GM23338 (cell line): ENCODE results near the gene CST11. TPM values are rescaled to one million over a fixed set of nuclear protein-coding genes. Genes with fewer than 3 reads are reported as not detected.

Experiments
- ATAC-seq: fragments of 200-7000 bp; cut with Tn5 transposase; 3 replicates; pipeline ENCODE4 v1.9.1; 2020
- DNase-seq: peaks from one replicate; pipeline ENCODE4 v3.0.0-alpha.2; 2015; ENCODE audit warnings: low spot score
- H2AFZ ChIP-seq: fragments of 200-600 bp; sonication (generic); 2 replicates; pipeline ENCODE4 v1.8.0; 2016; ENCODE audit warnings: antibody characterized with exemption, mild to moderate bottlenecking, moderate library complexity
- H3F3A ChIP-seq: fragments of 200-600 bp; sonication (generic); replicated peaks from 2 replicates; pipeline ENCODE4 v1.8.0; 2017; ENCODE audit warnings: antibody characterized with exemption, mixed run types, low read depth
- H3K27ac ChIP-seq: fragments of 200-600 bp; sonication (generic); 2 replicates; pipeline ENCODE4 v1.6.1; 2016; ENCODE audit warnings: low read depth
- H3K27me3 ChIP-seq: fragments of 200-600 bp; sonication (generic); 2 replicates; pipeline ENCODE4 v1.8.0; 2016; ENCODE audit warnings: mild to moderate bottlenecking, mixed run types, moderate library complexity; ENCODE audit not compliant: insufficient read depth
- H3K36me3 ChIP-seq: fragments of 200-600 bp; sonication (generic); 2 replicates; pipeline ENCODE4 v1.8.0; 2016; ENCODE audit warnings: mild to moderate bottlenecking; ENCODE audit not compliant: insufficient read depth
- H3K4me1 ChIP-seq: fragments of 200-600 bp; sonication (generic); 2 replicates; pipeline ENCODE4 v1.8.0; 2016; ENCODE audit warnings: mild to moderate bottlenecking, moderate library complexity; ENCODE audit not compliant: insufficient read depth
- H3K4me2 ChIP-seq: fragments of 200-600 bp; sonication (generic); 2 replicates; pipeline ENCODE4 v1.7.1; 2017; ENCODE audit warnings: mixed run types
- H3K4me3 ChIP-seq: fragments of 200-600 bp; sonication (generic); 2 replicates; pipeline ENCODE4 v1.6.1; 2016; ENCODE audit warnings: mixed run types
- H3K79me2 ChIP-seq: fragments of 200-600 bp; sonication (generic); replicated peaks from 2 replicates; pipeline ENCODE4 v1.8.0; 2017; ENCODE audit warnings: mild to moderate bottlenecking; ENCODE audit not compliant: insufficient read depth
- H3K9me2 ChIP-seq: fragments of 200-600 bp; sonication (generic); 2 replicates; pipeline ENCODE4 v1.8.0; 2017; ENCODE audit not compliant: insufficient read depth
- H4K20me1 ChIP-seq: fragments of 200-600 bp; sonication (generic); replicated peaks from 2 replicates; pipeline ENCODE4 v1.8.0; 2017; ENCODE audit warnings: mild to moderate bottlenecking; ENCODE audit not compliant: insufficient read depth
- H3K27ac Mint-ChIP-seq: 2 replicates; pipeline ENCODE4 v1.8.0; 2020; ENCODE audit warnings: inconsistent platforms, mild to moderate bottlenecking, moderate library complexity, mixed read lengths
- H3K27me3 Mint-ChIP-seq: 3 replicates; pipeline ENCODE4 v1.8.0; 2022; ENCODE audit warnings: low read depth, mild to moderate bottlenecking, moderate library complexity, mixed read lengths, inconsistent platforms; ENCODE audit not compliant: insufficient read depth, poor library complexity
- H3K36me3 Mint-ChIP-seq: 3 replicates; pipeline ENCODE4 v1.8.0; 2021; ENCODE audit warnings: low read depth, mild to moderate bottlenecking, inconsistent platforms, moderate library complexity, mixed read lengths
- H3K4me1 Mint-ChIP-seq: 3 replicates; pipeline ENCODE4 v1.8.0; 2020; ENCODE audit warnings: mild to moderate bottlenecking, inconsistent platforms, mixed read lengths
- H3K4me3 Mint-ChIP-seq: 3 replicates; pipeline ENCODE4 v1.8.0; 2021; ENCODE audit warnings: moderate library complexity, mild to moderate bottlenecking, inconsistent platforms, mixed read lengths
- H3K9me3 Mint-ChIP-seq: 3 replicates; pipeline ENCODE4 v1.8.0; 2020; ENCODE audit warnings: moderate library complexity, mild to moderate bottlenecking, inconsistent platforms, mixed read lengths
- CREB1 ChIP-seq: fragments of 250-450 bp; sonication (Bioruptor Pico); IDR thresholded peaks from 2 replicates; pipeline ENCODE4 v1.5.0; 2020; ENCODE audit warnings: low read depth, mild to moderate bottlenecking, moderate library complexity
- EZH2 ChIP-seq: fragments of 200-600 bp; sonication (generic); IDR thresholded peaks from one replicate; pipeline ENCODE4 v1.8.0; 2017; ENCODE audit warnings: antibody characterized with exemption, mild to moderate bottlenecking, low read depth; ENCODE audit not compliant: unreplicated experiment
- EZH2phosphoT487 ChIP-seq: fragments of 200-600 bp; sonication (generic); IDR thresholded peaks from one replicate; pipeline ENCODE4 v1.8.1; 2018; ENCODE audit warnings: antibody characterized with exemption; ENCODE audit not compliant: unreplicated experiment
- JUNB ChIP-seq: IDR thresholded peaks from one replicate; pipeline ENCODE4 v1.6.1; 2016; ENCODE audit warnings: antibody characterized with exemption; ENCODE audit not compliant: unreplicated experiment
- NANOG ChIP-seq: IDR thresholded peaks from 2 replicates; pipeline ENCODE4 v1.6.1; 2016; ENCODE audit warnings: antibody characterized with exemption, borderline replicate concordance
- POLR2AphosphoS5 ChIP-seq: IDR thresholded peaks from 2 replicates; pipeline ENCODE4 v1.6.1; 2016; ENCODE audit warnings: antibody characterized with exemption, low read depth
- STAT1 ChIP-seq: IDR thresholded peaks from one replicate; pipeline ENCODE4 v1.6.1; 2016; ENCODE audit warnings: antibody characterized with exemption; ENCODE audit not compliant: unreplicated experiment
- ZNF114 ChIP-seq: fragments of 250-450 bp; sonication (Bioruptor Pico); IDR thresholded peaks from 2 replicates; pipeline ENCODE4 v1.5.0; 2020; ENCODE audit warnings: mild to moderate bottlenecking, moderate library complexity
- polyA plus RNA-seq: library from polyadenylated mRNA; unstranded; fragments of >200 nt; fragmentation: Nextera tagmentation; extraction: Ambion mirVana; gene quantifications from 2 replicates; pipeline ENCODE4 v1.2.1, GENCODE V29; 2016
- total RNA-seq: library from RNA; depleted of rRNA; stranded (reverse); fragments of >200 nt; shearing (Covaris generic); gene quantifications from 2 replicates; pipeline ENCODE4 v1.2.3, GENCODE V29; 2014
- TF ChIP-seq, protein P1 (sequence below): IDR thresholded peaks from one replicate; pipeline ENCODE4 v1.6.1; 2018; ENCODE audit warnings: antibody characterized with exemption; ENCODE audit not compliant: unreplicated experiment
- TF ChIP-seq, protein P2 (sequence below), 2 experiments: fragments of 200-600 bp in 1 of 2; sonication (generic) in 1 of 2; conservative IDR thresholded peaks; 2 replicates each; pipeline versions ENCODE4 v1.5.1 to v1.6.1; 2016 to 2017; ENCODE audit warnings: antibody characterized with exemption in 2 of 2, low read depth in 2 of 2, mild to moderate bottlenecking in 2 of 2, moderate library complexity in 1 of 2
- TF ChIP-seq, protein P3 (sequence below): IDR thresholded peaks from 2 replicates; pipeline ENCODE4 v1.6.1; 2016; ENCODE audit warnings: antibody characterized with exemption

CST11 gene
- total and polyA plus RNA-seq, 2 experiments from 2014 or later, result not detected

- TF ChIP-seq, protein P1, sequence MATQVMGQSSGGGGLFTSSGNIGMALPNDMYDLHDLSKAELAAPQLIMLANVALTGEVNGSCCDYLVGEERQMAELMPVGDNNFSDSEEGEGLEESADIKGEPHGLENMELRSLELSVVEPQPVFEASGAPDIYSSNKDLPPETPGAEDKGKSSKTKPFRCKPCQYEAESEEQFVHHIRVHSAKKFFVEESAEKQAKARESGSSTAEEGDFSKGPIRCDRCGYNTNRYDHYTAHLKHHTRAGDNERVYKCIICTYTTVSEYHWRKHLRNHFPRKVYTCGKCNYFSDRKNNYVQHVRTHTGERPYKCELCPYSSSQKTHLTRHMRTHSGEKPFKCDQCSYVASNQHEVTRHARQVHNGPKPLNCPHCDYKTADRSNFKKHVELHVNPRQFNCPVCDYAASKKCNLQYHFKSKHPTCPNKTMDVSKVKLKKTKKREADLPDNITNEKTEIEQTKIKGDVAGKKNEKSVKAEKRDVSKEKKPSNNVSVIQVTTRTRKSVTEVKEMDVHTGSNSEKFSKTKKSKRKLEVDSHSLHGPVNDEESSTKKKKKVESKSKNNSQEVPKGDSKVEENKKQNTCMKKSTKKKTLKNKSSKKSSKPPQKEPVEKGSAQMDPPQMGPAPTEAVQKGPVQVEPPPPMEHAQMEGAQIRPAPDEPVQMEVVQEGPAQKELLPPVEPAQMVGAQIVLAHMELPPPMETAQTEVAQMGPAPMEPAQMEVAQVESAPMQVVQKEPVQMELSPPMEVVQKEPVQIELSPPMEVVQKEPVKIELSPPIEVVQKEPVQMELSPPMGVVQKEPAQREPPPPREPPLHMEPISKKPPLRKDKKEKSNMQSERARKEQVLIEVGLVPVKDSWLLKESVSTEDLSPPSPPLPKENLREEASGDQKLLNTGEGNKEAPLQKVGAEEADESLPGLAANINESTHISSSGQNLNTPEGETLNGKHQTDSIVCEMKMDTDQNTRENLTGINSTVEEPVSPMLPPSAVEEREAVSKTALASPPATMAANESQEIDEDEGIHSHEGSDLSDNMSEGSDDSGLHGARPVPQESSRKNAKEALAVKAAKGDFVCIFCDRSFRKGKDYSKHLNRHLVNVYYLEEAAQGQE, result no peak
- TF ChIP-seq ZNF114 (CRISPR knock-in tag) (no peak), POLR2AphosphoS5 (no peak), NANOG (no peak), EZH2phosphoT487 (no peak), JUNB (no peak), EZH2 (no peak), CREB1 (no peak), STAT1 (no peak)
Observed at GRCh38 chr20:23414526-23415188, 38.0 kb downstream of the CST11 start (continued).

DNA sequence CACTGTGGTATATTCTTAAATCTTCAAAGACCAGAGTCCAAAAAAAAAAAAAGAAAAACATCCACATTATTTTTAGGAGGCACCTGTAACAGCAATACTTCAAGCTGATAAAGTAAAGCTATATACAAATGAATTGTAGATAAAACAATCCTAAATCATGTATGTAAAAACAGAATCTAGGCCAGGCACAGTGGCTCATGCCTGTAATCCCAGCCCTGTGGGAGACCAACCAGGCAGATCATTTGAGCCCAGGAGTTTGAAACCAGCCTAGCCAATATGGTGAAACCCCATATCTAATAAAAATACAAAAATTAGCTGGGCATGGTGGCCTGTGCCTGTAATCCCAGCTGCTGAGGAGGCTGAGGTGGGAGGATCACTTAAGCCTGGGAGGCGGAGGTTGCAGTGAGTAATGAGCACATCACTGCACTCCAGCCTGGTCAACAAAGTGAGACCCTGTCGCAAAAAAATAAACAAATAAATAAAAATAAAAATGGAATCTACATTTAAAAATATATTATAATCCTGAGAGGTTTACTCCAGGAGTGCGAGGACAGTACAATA is 38.7 kb downstream of the CST11 start:
- Histone ChIP-seq H2AFZ (no peak overlapping the region), H3K79me2 (peaks cover 100% of the 10 kb centered on the region), H3K9me2 (no peaks in the 10 kb centered on the region), H3K4me2 (no peak overlapping the region), H4K20me1 (peaks cover 53% of the 10 kb centered on the region), H3K4me3 (no peak overlapping the region), H3K4me1 (peaks cover 17% of the 10 kb centered on the region), H3K36me3 (no peaks in the 10 kb centered on the region), H3K27ac (no peak overlapping the region), H3F3A (no peaks in the 10 kb centered on the region), H3K27me3 (no peaks in the 10 kb centered on the region)
- H3K4me3 Mint-ChIP-seq, result no peak overlapping the region
- no peaks in the 10 kb centered on the region for H3K36me3 Mint-ChIP-seq
- peaks cover 15% of the 10 kb centered on the region; the same call in 2 of the 3 replicates for H3K4me1 Mint-ChIP-seq
- no peak for TF ChIP-seq EZH2
- TF ChIP-seq CREB1, result no peak
- TF ChIP-seq POLR2AphosphoS5, result no peak
- TF ChIP-seq ZNF114 (CRISPR knock-in tag), result no peak
- TF ChIP-seq, protein P2, sequence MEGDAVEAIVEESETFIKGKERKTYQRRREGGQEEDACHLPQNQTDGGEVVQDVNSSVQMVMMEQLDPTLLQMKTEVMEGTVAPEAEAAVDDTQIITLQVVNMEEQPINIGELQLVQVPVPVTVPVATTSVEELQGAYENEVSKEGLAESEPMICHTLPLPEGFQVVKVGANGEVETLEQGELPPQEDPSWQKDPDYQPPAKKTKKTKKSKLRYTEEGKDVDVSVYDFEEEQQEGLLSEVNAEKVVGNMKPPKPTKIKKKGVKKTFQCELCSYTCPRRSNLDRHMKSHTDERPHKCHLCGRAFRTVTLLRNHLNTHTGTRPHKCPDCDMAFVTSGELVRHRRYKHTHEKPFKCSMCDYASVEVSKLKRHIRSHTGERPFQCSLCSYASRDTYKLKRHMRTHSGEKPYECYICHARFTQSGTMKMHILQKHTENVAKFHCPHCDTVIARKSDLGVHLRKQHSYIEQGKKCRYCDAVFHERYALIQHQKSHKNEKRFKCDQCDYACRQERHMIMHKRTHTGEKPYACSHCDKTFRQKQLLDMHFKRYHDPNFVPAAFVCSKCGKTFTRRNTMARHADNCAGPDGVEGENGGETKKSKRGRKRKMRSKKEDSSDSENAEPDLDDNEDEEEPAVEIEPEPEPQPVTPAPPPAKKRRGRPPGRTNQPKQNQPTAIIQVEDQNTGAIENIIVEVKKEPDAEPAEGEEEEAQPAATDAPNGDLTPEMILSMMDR (conservative IDR thresholded peaks at IDR 0.05; ENCODE audit: low read depth in 2 of 2), result no peak
- no peak for TF ChIP-seq JUNB
- TF ChIP-seq, protein P3, sequence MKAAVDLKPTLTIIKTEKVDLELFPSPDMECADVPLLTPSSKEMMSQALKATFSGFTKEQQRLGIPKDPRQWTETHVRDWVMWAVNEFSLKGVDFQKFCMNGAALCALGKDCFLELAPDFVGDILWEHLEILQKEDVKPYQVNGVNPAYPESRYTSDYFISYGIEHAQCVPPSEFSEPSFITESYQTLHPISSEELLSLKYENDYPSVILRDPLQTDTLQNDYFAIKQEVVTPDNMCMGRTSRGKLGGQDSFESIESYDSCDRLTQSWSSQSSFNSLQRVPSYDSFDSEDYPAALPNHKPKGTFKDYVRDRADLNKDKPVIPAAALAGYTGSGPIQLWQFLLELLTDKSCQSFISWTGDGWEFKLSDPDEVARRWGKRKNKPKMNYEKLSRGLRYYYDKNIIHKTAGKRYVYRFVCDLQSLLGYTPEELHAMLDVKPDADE, result no peak
- TF ChIP-seq EZH2phosphoT487, result no peak
- no peak overlapping the region for H3K27ac Mint-ChIP-seq
- H3K27me3 Mint-ChIP-seq, result no peaks in the 10 kb centered on the region
- DNase-seq (no peak), ATAC-seq (no peak)
- no peaks in the 10 kb centered on the region for H3K9me3 Mint-ChIP-seq
